Measurements from ENCODE around the gene PRDM11. TPM values are rescaled to one million over a fixed set of nuclear protein-coding genes. Genes with fewer than 3 reads are reported as not detected.

Gene PRDM11
- total RNA-seq, 1 experiment from 2014 or later: 12.6 TPM

DNA sequence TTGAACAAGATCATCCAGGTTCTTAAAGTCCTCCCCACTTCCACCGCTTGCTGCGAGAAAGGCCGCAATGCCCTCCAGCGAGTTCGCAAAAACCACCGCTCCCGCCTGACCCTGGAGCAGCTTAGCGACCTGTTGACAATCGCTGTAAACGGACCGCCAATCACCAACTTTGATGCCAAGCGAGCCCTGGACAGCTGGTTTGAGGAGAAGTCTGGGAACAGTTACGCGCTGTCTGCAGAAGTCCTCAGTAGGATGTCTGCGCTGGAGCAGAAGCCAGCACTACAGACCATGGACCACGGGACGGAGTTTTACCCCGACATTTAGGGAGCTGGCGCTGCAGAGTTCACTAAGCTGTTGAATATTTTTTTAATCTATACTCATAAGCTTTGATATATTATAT, 81.4 kb downstream of the PRDM11 start:
- no peak for DNase-seq (ENCODE audit: low spot score)
- POLR2A ChIA-PET (ENCODE audit: low non-redundant PET): no interaction called here
- TF ChIP-seq, protein P1, sequence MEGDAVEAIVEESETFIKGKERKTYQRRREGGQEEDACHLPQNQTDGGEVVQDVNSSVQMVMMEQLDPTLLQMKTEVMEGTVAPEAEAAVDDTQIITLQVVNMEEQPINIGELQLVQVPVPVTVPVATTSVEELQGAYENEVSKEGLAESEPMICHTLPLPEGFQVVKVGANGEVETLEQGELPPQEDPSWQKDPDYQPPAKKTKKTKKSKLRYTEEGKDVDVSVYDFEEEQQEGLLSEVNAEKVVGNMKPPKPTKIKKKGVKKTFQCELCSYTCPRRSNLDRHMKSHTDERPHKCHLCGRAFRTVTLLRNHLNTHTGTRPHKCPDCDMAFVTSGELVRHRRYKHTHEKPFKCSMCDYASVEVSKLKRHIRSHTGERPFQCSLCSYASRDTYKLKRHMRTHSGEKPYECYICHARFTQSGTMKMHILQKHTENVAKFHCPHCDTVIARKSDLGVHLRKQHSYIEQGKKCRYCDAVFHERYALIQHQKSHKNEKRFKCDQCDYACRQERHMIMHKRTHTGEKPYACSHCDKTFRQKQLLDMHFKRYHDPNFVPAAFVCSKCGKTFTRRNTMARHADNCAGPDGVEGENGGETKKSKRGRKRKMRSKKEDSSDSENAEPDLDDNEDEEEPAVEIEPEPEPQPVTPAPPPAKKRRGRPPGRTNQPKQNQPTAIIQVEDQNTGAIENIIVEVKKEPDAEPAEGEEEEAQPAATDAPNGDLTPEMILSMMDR (conservative IDR thresholded peaks at IDR 0.05; ENCODE audit: low read depth, low read length): no peak
- no peak for TF ChIP-seq EZH2 (IDR thresholded peaks at IDR 0.05; ENCODE audit: borderline replicate concordance, low read depth, low read length, poor library complexity, severe bottlenecking)
- no peaks in the 10 kb centered on the region for H3K27me3 ChIP-seq (replicated peaks; ENCODE audit: insufficient read depth, low read depth, low read length, poor library complexity)
- BruUV-seq (replicated peaks): no TSS peak
- CTCF ChIA-PET: interaction anchor here (0.6 kb wide), 1 partner anchor 112 kb away, joined by 3 read pairs; no protein-coding TSS in a partner anchor
- no peak overlapping the region for H3K4me3 ChIP-seq (ENCODE audit: low read depth, low read length, poor library complexity, severe bottlenecking)
- H3K36me3 ChIP-seq (ENCODE audit: insufficient read depth, low read length, poor library complexity, severe bottlenecking): no peaks in the 10 kb centered on the region
- H3K27ac ChIP-seq (ENCODE audit: low read depth, low read length, poor library complexity, severe bottlenecking): no peak overlapping the region
- intact Hi-C loops (cut with micrococcal nuclease; ENCODE audit: unreplicated experiment): no loop called here
- H3K4me1 ChIP-seq (ENCODE audit: insufficient read depth, low read length, poor library complexity, severe bottlenecking): no peaks in the 10 kb centered on the region
- H3K9me3 ChIP-seq (ENCODE audit: low read depth, low read length, poor library complexity, severe bottlenecking): no peaks in the 10 kb centered on the region

DNA sequence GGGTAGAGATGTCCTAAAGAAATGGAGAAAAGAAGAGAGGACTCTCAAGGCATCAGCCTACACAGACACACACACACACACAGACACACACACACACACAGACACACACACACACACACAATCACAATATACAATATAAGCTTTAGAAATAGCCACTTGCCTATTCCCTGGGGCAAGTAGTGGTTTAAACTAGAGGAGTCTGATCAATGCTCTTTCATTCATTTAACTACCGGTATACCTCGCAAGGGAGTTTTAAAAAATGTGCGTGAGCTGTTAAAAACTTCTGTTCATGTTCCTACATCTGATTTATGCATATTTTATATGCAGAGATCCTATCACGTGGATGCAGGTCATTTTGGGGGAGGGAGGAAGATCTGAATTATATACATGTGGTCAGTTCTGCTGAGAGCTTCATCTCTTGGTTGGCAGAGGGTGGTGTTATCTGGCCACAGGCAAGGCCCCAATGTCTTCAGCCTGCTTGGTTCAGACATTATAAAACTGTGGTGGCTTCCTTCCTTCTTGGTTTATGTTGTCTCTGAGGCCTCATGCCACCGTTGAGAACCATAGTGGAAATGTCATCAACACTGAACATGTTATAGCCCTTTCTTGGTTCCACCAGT, 83.1 kb downstream of the PRDM11 start:
- POLR2A ChIA-PET (ENCODE audit: low non-redundant PET): no interaction called here
- H3K36me3 ChIP-seq (ENCODE audit: insufficient read depth, low read length, poor library complexity, severe bottlenecking): no peaks in the 10 kb centered on the region
- BruUV-seq (replicated peaks): no TSS peak
- CTCF ChIA-PET: no interaction called here
- TF ChIP-seq, protein P1 (conservative IDR thresholded peaks at IDR 0.05; ENCODE audit: low read depth, low read length): no peak
- intact Hi-C loops (cut with micrococcal nuclease; ENCODE audit: unreplicated experiment): no loop called here
- no peaks in the 10 kb centered on the region for H3K27me3 ChIP-seq (replicated peaks; ENCODE audit: insufficient read depth, low read depth, low read length, poor library complexity)
- H3K27ac ChIP-seq (ENCODE audit: low read depth, low read length, poor library complexity, severe bottlenecking): no peak overlapping the region
- H3K4me3 ChIP-seq (ENCODE audit: low read depth, low read length, poor library complexity, severe bottlenecking): no peak overlapping the region
- DNase-seq (ENCODE audit: low spot score): no peak
- H3K9me3 ChIP-seq (ENCODE audit: low read depth, low read length, poor library complexity, severe bottlenecking): no peaks in the 10 kb centered on the region
- H3K4me1 ChIP-seq (ENCODE audit: insufficient read depth, low read length, poor library complexity, severe bottlenecking): no peaks in the 10 kb centered on the region

DNA sequence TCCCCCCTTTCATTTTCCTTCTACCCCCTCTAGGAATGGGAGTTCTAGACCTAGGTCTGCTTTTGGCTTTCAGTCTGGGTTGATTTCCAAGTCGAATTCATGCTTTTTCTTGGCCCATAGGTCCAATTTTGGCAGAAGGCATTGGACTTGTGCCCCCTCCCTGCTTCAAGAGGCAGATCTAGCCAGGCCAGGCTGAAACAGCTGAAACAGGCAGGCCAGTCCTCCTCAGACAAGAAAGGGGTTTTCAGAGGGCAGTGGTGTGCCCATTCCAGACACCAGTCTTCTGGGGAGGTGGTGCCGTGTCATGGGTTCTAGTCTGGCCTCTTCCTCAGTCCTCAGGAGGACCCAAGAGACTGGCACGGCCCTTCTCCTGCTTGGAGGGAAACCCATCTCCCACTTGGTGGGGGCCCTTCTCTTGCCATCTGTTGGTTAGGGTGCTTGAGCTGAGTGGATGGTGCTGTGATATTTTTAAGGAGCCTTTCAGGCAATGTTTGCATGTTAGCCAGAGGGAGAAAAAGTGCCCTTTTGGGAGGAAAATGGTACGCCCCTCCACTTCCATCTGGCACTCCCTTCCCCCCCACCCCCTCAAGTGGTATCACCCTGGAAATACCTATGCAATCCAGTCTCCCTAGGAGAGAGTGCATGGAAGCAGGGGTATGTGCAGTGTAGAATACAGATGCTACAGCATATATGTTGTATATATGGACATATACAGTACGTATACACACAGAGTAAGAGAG, 86.1 kb downstream of the PRDM11 start:
- no peaks in the 10 kb centered on the region for H3K4me1 ChIP-seq (ENCODE audit: insufficient read depth, low read length, poor library complexity, severe bottlenecking)
- no peak for DNase-seq (ENCODE audit: low spot score)
- intact Hi-C loops (cut with micrococcal nuclease; ENCODE audit: unreplicated experiment): no loop called here
- no TSS peak for BruUV-seq (replicated peaks)
- CTCF ChIA-PET: interaction anchor here (0.6 to 1.0 kb wide), 5 partner anchors 11 to 539 kb away, joined by 3 read pairs; no protein-coding TSS in a partner anchor
- POLR2A ChIA-PET (ENCODE audit: low non-redundant PET): no interaction called here
- peaks cover 8% of the 10 kb centered on the region for H3K27me3 ChIP-seq (replicated peaks; ENCODE audit: insufficient read depth, low read depth, low read length, poor library complexity)
- no peak overlapping the region for H3K4me3 ChIP-seq (ENCODE audit: low read depth, low read length, poor library complexity, severe bottlenecking)
- H3K27ac ChIP-seq (ENCODE audit: low read depth, low read length, poor library complexity, severe bottlenecking): no peak overlapping the region
- TF ChIP-seq EZH2 (IDR thresholded peaks at IDR 0.05; ENCODE audit: borderline replicate concordance, low read depth, low read length, poor library complexity, severe bottlenecking): no peak
- TF ChIP-seq, protein P1 (conservative IDR thresholded peaks at IDR 0.05; ENCODE audit: low read depth, low read length): no peak
- no peaks in the 10 kb centered on the region for H3K9me3 ChIP-seq (ENCODE audit: low read depth, low read length, poor library complexity, severe bottlenecking)
- no peaks in the 10 kb centered on the region for H3K36me3 ChIP-seq (ENCODE audit: insufficient read depth, low read length, poor library complexity, severe bottlenecking)

Data from A673 (cell line).